Caco-2 (cell line): Measurements from ENCODE around the gene MRPS15. TPM values are rescaled to one million over a fixed set of nuclear protein-coding genes. Genes with fewer than 3 reads are reported as not detected.

Source experiments
- BruUV-seq: library from RNA; stranded (reverse); fragments of 400-500 nt; replicated peaks from 2 replicates; lab custom pipeline; 2021; lab: Mats Ljungman, UMichigan
- CTCF ChIA-PET: fragments of 300-600 bp; sonication (Branson Sonifier 250); formaldehyde crosslinking; loops from one replicate; lab custom pipeline; 2022; ENCODE audit warnings: antibody characterized with exemption; lab: Charles Lee
- POLR2A ChIA-PET: fragments of 300-600 bp; sonication (Branson Sonifier 250); formaldehyde crosslinking; loops from one replicate; lab custom pipeline; 2022; ENCODE audit warnings: antibody characterized with exemption; lab: Charles Lee
- DNase-seq, 2 experiments: peaks; one replicate each; pipeline versions ENCODE4 v3.0.0 to v3.0.0-alpha.2; 2020 to 2022
- H3K27me3 ChIP-seq: replicated peaks from 2 replicates; pipeline ENCODE4 v1.6.0; 2011; ENCODE audit warnings: low read length; ENCODE audit not compliant: control insufficient read depth, insufficient read depth
- H3K36me3 ChIP-seq: 2 replicates; pipeline ENCODE4 v1.5.1; 2011; ENCODE audit warnings: low read length; ENCODE audit not compliant: control insufficient read depth, insufficient read depth
- H3K4me1 ChIP-seq: fragments of 250-450 bp; sonication (Bioruptor Pico); 2 replicates; pipeline ENCODE4 v1.5.1; 2020; ENCODE audit warnings: mild to moderate bottlenecking
- H3K4me3 ChIP-seq: 2 replicates; pipeline ENCODE4 v1.5.1; 2011; ENCODE audit warnings: low read depth, mild to moderate bottlenecking, control low read depth, low read length
- H3K9me3 ChIP-seq: fragments of 250-450 bp; sonication (Bioruptor Pico); 2 replicates; pipeline ENCODE4 v1.5.1; 2020; ENCODE audit warnings: mild to moderate bottlenecking, moderate library complexity
- H3K27ac Mint-ChIP-seq: one replicate; pipeline ENCODE4 v1.8.0; 2022; ENCODE audit warnings: mixed read lengths; ENCODE audit not compliant: unreplicated experiment
- H3K27me3 Mint-ChIP-seq: one replicate; pipeline ENCODE4 v1.8.0; 2022; ENCODE audit warnings: mixed read lengths; ENCODE audit not compliant: insufficient read depth, unreplicated experiment
- H3K36me3 Mint-ChIP-seq: one replicate; pipeline ENCODE4 v1.8.0; 2022; ENCODE audit warnings: mild to moderate bottlenecking, mixed read lengths; ENCODE audit not compliant: insufficient read depth, unreplicated experiment
- H3K4me1 Mint-ChIP-seq: one replicate; pipeline ENCODE4 v1.8.0; 2022; ENCODE audit warnings: low read depth, mixed read lengths; ENCODE audit not compliant: unreplicated experiment
- H3K4me3 Mint-ChIP-seq: one replicate; pipeline ENCODE4 v1.8.0; 2022; ENCODE audit warnings: mild to moderate bottlenecking, moderate library complexity, mixed read lengths; ENCODE audit not compliant: unreplicated experiment
- H3K9me3 Mint-ChIP-seq: one replicate; pipeline ENCODE4 v1.8.0; 2022; ENCODE audit warnings: mixed read lengths; ENCODE audit not compliant: unreplicated experiment
- CTCF ChIP-seq, 2 experiments: fragments of 200-600 bp in 1 of 2; IDR thresholded peaks; 1 replicate in 1 of 2; 2 replicates in 1 of 2; pipeline versions ENCODE4 v1.5.1 to v1.8.0; 2011 to 2022; ENCODE audit warnings: antibody characterized with exemption in 1 of 2, control low read depth in 1 of 2, inconsistent platforms in 1 of 2, low read depth in 1 of 2, low read length in 1 of 2, mild to moderate bottlenecking in 1 of 2, moderate library complexity in 1 of 2; ENCODE audit not compliant: insufficient read depth in 1 of 2, severe bottlenecking in 1 of 2, unreplicated experiment in 1 of 2
- intact Hi-C: fragments of 100-400 bp; cut with micrococcal nuclease; formaldehyde crosslinking; loops from one replicate; pipeline ENCODE4 v1.10.0; 2022; ENCODE audit not compliant: unreplicated experiment
- total RNA-seq: library from RNA; stranded (reverse); gene quantifications from 2 replicates; pipeline ENCODE4 v1.2.3, GENCODE V29; 2022

Gene MRPS15
- total RNA-seq, 1 experiment from 2014 or later = 70.2 TPM

GRCh38 chr1:36442337-36442736 is 21.8 kb downstream of the MRPS15 start:
- no peak for DNase-seq
- Mint-ChIP-seq H3K9me3 (no peaks in the 10 kb centered on the region), H3K4me3 (no peak overlapping the region), H3K36me3 (no peaks in the 10 kb centered on the region), H3K27ac (no peak overlapping the region), H3K27me3 (no peaks in the 10 kb centered on the region), H3K4me1 (no peaks in the 10 kb centered on the region)
- ChIA-PET POLR2A (no interaction called here), CTCF (no interaction called here)
- TF ChIP-seq CTCF (IDR thresholded peaks at IDR 0.05; ENCODE audit: insufficient read depth in 1 of 2, low read depth in 1 of 2, low read length in 1 of 2, severe bottlenecking in 1 of 2, unreplicated experiment in 1 of 2) = no peak
- Histone ChIP-seq H3K27me3 (no peaks in the 10 kb centered on the region), H3K4me3 (no peak overlapping the region), H3K9me3 (no peaks in the 10 kb centered on the region), H3K4me1 (no peaks in the 10 kb centered on the region), H3K36me3 (no peaks in the 10 kb centered on the region)
- intact Hi-C loops = no loop called here
- BruUV-seq = no TSS peak

DNA sequence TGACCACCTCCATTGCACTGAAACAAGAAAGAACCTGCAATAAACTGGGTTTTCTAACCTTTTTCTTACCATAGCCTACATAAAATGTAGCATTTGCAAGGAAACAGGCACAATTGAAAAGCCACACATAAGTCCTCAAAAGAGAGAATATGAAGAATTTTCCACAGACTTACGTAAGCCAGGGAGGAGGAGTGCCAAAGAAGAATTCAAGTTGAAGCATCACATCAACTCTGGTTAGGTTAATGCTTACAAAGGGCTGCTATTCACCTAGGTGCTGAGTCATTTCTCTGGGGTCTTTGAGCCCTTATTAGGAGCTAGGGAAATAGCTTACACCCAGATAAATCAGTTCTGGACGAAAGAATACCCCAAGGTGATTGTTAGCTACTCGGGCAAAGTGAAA is 23.5 kb downstream of the MRPS15 start:
- Mint-ChIP-seq H3K9me3 (no peaks in the 10 kb centered on the region), H3K4me1 (peaks cover 6% of the 10 kb centered on the region), H3K27ac (no peak overlapping the region), H3K36me3 (no peaks in the 10 kb centered on the region), H3K27me3 (no peaks in the 10 kb centered on the region), H3K4me3 (no peak overlapping the region)
- Histone ChIP-seq H3K4me3 (no peak overlapping the region), H3K27me3 (no peaks in the 10 kb centered on the region), H3K36me3 (no peaks in the 10 kb centered on the region), H3K9me3 (no peaks in the 10 kb centered on the region), H3K4me1 (no peaks in the 10 kb centered on the region)
- TF ChIP-seq CTCF (IDR thresholded peaks at IDR 0.05; ENCODE audit: insufficient read depth in 1 of 2, low read depth in 1 of 2, low read length in 1 of 2, severe bottlenecking in 1 of 2, unreplicated experiment in 1 of 2) = no peak
- DNase-seq = no peak
- BruUV-seq = no TSS peak
- ChIA-PET CTCF (no interaction called here), POLR2A (no interaction called here)
- intact Hi-C loops = no loop called here

DNA sequence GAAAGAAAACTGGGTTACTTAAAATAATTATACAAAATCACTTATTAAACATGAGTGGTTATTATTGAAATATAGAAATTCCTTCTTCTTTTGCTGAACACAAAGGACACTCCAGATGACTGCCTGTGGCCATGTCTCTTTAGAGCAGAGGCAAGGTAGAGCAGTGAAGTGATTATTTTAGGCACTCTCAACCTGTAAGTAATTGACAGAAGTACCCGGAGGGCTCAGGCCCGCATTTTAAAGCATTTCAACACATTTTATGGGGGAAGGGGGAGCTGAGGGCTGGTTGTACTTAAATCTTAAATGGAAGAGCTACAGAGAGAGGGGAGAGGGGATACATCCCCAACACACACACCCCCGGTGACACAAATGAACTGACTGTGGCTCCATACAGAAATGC is 24.1 kb downstream of the MRPS15 start:
- peaks cover 6% of the 10 kb centered on the region for H3K4me1 Mint-ChIP-seq
- H3K9me3 Mint-ChIP-seq = no peaks in the 10 kb centered on the region
- intact Hi-C loops = no loop called here
- H3K36me3 Mint-ChIP-seq = no peaks in the 10 kb centered on the region
- POLR2A ChIA-PET = no interaction called here
- H3K9me3 ChIP-seq = no peaks in the 10 kb centered on the region
- TF ChIP-seq CTCF (IDR thresholded peaks at IDR 0.05; ENCODE audit: insufficient read depth in 1 of 2, low read depth in 1 of 2, low read length in 1 of 2, severe bottlenecking in 1 of 2, unreplicated experiment in 1 of 2) = no peak
- CTCF ChIA-PET = no interaction called here
- H3K27ac Mint-ChIP-seq = no peak overlapping the region
- DNase-seq = no peak
- no peaks in the 10 kb centered on the region for H3K27me3 ChIP-seq
- no peaks in the 10 kb centered on the region for H3K27me3 Mint-ChIP-seq
- no peaks in the 10 kb centered on the region for H3K36me3 ChIP-seq
- no peaks in the 10 kb centered on the region for H3K4me1 ChIP-seq
- BruUV-seq = no TSS peak
- H3K4me3 ChIP-seq = no peak overlapping the region
- no peak overlapping the region for H3K4me3 Mint-ChIP-seq
